GM19468 (cell line): Measurements from ENCODE around the gene LSP1.

Experiments used
- ATAC-seq: cut with Tn5 transposase; IDR thresholded peaks from one replicate; pipeline ENCODE4 v1.9.1; 2021; ENCODE audit warnings: mild to moderate bottlenecking, moderate library complexity, moderate number of reproducible peaks; ENCODE audit not compliant: unreplicated experiment; ENCODE audit errors: extremely low read depth

LSP1 gene

DNA sequence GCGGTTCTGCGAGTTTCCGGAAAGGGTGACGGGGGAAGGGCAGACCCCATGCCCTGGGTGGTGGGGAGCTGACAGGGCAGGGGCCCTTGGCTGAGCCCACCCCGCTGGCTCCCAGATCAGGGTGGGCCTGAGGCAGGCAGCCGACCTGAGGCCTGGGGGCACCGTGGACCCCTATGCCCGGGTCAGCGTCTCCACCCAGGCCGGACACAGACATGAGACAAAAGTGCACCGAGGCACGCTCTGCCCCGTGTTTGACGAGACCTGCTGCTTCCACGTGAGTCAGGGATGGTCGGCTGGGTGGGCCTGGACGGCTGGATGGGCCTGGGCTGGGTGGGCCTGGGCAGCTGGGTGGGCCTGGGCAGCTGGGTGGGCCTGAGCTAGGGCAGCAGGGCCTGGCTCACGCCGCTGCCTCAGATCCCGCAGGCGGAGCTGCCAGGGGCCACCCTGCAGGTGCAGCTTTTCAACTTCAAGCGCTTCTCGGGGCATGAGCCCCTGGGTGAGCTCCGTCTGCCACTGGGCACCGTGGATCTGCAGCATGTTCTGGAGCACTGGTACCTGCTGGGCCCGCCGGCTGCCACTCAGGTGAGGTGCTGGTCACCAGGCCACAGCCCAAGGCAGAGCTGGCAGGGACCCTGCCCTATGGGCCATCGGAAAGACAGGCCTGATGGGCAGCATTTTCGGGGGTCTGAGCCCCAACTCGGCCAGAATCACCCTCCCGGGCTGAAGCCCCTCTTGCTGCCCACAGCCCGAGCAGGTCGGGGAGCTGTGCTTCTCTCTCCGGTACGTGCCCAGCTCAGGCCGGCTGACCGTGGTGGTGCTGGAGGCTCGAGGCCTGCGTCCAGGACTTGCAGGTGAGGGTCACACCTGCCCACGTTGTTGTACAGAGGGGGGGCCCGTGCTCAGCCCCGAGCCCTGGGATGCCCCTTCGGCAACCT is 16.6 kb upstream of the LSP1 start:
- ATAC-seq: no peak

DNA sequence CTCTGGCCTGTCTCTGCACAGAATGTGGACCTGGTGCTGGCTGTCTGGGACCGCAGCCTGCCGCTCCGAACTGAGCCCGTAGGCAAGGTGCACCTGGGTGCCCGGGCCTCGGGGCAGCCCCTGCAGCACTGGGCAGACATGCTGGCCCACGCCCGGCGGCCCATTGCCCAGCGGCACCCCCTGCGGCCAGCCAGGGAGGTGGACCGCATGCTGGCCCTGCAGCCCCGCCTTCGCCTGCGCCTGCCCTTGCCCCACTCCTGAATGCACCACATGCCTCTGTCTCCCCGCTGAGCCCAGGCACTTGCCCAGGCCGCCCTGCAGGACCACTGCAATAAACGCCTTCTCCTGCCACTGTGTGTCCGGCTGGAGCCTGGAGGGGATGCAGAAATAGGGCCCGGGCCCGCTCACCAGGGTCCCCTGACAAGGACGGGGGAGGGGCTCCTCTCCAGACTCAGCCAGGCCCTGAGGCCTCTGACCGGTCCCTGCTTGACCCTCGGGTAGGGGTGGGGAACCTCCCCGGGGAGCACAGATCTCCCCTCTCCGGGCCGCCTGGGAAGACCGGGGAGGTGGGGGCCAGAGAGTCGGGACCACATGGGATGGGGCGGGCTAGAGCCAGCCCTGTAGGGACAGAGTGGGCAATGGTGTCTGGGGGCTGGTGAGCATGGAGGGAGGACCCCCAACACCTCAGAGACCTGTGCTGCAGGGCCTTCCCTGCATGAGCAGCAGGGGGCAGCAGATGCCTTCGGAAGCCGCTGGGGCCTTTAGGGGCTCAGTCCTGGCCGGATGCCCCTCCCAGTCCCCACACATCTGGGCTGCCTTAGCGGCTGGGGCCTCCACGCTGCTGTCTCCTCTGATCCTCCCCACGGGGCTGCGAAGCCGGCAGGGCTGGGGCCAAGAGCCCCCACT is 15.5 kb upstream of the LSP1 start:
- ATAC-seq: no peak

DNA sequence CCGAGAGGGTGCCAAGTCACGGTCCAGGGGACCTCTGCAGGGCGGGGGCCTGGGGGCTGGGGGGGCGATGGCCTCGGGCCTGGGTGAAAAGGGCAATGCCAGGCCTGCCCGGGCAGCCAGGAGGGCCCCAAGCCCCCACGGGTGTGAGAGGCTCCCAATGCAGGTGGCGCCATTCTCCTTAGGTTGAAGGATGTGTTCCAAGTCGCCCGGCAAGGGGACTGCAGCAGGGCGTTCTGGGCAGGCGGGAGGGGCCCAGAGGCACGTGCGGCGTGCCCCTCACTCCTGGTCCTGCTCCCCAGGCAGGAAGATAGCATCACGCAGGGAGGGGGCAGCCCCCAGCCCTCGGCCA is 14.8 kb upstream of the LSP1 start:
- ATAC-seq: no peak

DNA sequence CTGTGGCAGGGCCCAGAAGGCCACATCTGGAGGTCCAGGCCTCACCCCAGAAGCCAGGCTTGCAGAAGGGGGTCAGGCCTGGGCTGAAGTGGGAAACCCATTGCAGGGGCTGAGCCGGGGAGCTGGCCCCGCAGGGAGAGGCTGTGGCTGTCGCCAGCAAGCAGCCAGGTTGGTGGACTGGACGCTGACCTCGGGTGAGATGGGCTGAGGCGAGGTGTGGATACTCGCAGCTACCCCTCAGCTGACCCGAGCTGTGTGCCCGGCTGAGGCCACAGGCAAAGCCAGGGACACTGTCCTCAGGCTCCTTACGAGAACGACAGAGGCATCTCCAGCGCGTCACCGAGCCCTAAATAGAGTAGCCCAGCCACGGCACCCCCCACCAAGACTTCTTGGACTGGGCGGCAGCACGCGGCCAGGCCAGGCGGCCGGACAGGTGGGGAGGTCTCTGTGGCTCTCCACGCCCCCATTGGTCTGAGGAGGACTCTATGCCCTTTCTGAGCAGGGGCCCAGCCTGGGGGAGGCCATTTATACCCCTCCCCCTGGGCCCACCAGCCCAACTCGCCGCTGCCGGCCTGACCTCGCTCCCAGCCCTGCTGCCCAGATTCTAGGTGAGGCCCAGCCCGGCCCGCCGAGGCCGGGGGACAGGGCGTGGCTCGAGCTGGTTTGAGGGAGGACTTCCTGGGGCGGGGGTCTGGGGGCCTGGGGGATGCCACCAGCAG is 14.3 kb upstream of the LSP1 start, which contains the start of gene TNNI2:
Gene TNNI2, plus strand, starts transcription at position 556 of the 719 bp plus-strand sequence. CDS start 716 bp downstream, outside the sequence.
- ATAC-seq: no peak

DNA sequence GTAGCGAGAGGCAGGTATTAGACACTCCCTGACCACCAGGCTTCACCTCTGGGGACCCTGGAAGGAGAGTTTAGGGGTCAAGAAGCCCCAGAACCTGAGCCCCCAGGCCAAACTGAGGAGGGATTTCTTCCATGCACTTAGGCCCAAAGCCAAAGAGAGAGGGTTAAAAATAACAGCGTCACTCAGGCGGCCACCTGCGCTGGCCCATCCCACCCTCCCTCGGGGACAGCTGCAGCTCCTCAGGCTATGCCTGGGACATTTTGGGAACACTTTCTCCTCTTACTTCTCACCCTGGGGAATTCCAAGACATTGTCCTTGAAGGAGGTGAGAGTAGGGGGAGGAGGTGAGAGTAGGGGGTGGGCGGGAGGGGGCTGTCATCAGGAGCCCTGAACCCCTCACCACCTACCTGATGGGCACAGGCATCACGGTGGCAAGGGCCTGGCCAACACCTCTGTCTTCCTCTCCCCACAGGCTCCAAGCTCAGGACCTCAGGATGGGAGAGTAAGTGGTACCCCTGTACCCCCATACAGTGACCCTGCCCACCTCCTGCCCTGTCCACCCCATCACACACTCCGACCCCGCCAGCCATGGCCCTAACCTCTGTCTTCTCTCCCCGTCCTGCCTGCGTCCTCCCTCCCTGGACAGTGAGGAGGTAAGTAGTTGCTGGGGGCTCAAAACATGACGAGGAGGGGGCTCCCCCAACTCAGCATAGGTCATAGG is 13.5 kb upstream of the LSP1 start:
- ATAC-seq: no peak

DNA sequence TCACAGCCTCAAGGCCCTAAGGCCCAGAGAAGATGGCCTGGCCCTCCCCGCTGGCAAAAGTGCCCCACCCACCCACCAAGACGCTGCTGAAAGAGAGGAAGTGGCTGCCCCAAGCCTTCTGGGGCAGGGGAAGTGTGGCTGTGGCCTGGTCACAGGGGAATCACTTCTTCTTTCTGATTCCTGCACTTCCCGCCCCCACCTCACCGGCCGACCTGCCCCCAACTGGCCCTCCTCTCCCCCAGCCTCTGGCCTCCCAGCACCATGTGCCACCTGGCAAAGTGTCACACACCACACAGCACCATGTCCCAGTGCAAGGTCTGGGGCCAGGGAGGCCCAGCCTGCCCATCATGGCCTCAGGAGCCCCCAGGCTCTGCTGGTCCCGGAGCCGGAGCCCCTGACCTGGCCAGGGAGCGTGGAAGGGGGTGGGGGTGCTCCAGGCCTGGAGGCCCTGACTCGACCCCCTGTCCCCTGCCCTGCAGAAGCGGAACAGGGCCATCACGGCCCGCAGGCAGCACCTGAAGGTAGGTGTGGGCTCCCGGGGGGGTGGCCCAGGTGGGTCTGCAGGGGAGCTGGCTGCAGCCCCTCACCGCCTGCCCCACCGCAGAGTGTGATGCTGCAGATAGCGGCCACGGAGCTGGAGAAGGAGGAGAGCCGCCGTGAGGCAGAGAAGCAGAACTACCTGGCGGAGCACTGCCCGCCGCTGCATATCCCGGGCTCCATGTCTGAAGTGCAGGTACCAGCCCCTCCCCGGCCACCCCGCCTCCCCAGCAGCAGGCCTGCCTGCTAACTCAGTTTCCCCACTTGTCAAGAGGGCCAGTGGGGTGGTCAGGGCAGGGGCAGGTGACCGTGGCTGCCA is 12.7 kb upstream of the LSP1 start:
- no peak for ATAC-seq

DNA sequence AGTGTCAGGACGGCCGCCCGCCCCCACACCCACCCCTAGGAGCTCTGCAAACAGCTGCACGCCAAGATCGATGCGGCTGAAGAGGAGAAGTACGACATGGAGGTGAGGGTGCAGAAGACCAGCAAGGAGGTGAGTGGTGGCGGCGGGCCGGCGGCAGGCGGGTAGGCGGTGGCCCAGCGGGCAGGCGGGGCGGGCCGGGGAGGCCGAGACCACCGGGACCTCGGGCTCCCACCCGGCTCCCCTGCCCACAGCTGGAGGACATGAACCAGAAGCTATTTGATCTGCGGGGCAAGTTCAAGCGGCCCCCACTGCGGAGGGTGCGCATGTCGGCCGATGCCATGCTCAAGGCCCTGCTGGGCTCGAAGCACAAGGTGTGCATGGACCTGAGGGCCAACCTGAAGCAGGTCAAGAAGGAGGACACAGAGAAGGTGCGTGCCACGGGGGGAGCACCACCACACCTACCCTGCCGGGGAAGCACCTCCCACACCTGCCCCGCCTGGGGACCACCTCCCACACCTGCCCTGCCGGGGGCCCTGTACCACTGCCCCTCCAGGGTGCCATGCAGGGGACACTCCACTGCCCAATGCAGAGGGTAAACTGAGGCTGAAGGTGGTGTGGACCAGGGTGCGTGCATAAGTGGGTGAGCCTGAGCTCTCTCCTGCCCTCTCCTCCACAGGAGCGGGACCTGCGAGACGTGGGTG is 12.0 kb upstream of the LSP1 start:
- no peak for ATAC-seq

DNA sequence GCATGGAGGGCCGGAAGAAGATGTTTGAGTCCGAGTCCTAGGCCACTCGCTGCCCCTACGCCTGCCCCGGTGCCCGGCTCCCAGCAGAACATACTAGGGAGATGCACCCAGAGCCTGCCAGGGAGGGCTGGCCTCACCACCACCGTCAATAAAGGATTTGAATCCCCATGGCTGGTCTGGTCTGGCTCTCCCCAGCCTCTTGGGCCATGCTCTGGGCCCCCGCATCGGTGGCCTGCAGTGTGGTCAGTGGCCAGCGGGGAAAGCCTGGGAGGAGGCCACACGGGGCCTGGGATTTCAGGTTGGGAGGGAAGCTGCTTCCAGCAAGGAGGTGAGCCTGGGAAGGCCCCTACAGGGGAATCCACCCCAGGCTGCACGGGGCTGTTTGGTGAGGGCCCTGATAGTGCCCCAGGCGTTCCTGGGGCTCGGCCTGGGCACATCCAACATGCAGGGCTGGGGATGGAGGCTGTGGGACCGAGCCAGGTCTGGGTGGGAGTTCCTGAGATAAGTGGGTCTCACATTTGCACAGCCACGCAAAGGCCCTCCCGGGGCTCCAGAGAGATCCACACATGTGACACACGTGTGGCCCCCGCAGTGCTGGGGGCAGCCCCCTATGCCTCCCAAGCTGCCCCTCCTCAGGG is 11.3 kb upstream of the LSP1 start:
- ATAC-seq: no peak

DNA sequence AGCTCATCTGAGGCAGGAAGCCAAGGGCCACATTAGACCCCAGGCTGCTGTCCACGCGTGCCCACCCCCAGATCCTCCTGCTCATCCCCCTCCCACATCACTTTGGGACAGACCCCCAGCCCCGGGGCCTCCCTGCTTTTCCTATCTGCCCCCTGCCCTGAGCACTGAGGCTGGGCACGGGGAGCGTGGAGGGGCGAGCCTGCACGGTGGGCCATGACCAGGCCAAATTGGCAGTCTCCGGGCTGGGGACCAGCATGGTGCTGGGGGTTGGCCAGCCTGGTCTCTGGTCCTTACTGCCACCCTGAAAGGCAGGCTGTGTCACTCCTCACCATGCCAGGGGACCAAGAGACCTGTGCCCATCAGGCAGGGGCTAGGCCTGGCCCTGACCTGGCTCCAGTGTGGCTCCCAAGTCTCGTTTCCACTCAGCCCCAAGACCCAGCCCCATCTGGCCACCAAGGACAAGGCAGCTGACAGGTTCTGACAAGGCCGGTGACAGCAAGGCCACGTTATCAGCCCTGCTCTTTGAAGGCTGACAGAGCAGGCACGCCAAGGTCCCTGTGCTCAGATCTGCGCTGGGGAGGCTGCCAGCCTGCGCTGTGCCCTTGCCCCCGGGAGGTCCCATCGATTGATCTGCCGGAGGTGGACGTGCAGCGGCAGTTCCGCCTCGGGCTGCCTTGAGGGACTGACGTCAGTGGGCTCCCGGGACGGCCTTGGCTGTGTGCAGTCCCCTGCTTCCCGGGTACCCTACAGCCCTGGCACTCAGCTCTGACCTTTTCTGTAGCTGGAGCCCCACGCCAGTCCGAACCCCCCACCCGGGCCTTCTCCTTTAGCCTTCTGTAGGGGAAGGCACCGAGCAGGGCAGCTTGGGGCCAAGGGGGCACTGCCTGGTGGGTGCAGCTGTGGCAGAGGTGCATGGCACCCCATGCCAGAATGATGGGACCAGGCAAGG is 10.5 kb upstream of the LSP1 start:
- no peak for ATAC-seq

DNA sequence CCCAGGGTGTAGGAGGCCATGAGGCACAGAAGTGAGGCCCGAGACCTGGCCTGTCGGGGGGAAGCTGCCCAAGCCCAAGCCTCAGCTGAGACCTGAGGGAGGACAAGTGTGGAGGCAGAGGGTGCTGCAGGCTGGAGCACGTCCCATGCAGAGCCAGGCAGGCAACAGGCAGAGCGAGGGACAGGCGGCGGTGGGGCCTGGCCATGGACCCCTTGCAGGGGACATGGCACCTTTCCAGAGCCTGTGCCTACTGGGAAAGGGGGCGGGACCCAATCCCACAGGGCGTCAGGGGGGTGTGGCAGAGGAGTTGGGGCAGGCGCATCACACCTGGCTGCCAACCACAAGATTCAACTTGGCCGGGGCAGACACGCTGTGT is 9.8 kb upstream of the LSP1 start:
- ATAC-seq: no peak

DNA sequence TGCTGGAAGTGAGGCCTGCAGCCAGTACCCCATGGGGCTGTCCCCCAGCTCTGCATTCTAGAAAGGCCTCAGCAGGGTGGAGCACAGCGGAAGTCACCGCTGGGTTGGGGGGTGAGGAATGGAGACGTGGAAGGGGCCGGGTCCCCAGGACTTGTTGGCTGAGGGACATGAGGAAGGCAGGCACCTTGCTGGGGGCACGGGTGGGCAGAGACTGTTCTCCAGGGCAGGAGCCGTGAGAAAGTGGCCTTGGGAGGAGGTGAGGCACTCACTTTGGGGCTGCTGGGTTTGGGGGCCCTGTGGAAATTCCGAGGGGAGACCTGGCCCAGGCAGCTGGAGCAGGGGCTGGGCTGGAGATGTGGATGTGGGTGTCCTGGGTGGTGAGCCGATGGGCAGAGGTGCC is 9.1 kb upstream of the LSP1 start:
- ATAC-seq: no peak

DNA sequence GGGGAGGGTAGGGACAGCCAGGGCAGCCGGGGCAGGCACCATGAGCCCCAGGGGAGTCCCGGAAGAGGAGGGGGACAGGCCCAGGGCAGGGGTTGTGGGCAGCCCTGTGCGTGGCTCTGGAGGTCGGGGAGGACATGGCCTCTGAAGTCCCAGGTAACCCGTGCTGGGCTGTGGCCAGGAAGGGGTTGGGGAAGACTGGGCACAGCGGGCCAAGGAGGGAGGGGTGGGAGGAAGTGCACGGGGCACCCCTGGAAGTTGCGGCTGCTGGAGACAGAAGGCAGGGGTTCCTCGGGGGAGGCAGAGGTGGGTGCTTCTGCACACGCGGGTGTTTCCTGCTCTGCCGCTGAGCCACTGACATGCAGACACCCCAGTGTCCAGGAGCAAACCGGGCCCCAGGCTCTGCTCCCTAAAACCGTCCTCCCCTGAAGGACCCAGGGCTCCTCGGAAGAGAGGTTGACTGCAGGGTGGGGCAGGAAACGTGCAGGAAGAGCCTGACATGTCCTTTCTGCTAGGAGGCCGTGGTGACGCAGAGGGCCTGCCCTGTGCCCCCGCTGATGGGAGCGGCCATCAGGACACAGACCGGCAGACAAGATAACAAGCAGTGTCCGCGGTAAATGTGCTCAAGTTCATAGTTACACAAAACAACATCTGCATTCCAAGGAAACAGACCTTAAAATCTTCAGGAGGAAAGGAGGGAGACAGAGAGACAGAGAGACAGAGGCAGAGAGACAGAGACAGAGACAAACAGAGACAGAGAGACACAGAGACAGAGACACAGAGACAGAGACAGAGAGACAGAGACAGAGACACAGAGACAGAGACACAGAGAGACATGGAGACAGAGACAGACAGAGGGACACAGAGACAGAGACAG is 8.4 kb upstream of the LSP1 start:
- ATAC-seq: no peak

DNA sequence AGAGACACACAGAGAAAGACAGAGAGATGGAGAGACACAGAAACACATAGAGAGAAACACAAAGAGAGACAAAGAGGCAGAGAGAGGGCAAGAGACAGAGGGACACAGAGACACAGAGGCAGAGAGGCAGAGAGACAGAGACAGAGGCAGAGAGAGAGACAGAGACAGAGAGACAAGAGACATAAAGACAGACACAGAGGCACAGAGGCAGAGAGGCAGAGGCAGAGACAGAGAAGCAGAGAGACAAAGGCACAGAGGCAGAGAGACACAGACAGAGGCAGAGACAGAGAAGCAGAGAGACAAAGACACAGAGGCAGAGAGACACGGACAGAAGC is 7.8 kb upstream of the LSP1 start:
- ATAC-seq: no peak

DNA sequence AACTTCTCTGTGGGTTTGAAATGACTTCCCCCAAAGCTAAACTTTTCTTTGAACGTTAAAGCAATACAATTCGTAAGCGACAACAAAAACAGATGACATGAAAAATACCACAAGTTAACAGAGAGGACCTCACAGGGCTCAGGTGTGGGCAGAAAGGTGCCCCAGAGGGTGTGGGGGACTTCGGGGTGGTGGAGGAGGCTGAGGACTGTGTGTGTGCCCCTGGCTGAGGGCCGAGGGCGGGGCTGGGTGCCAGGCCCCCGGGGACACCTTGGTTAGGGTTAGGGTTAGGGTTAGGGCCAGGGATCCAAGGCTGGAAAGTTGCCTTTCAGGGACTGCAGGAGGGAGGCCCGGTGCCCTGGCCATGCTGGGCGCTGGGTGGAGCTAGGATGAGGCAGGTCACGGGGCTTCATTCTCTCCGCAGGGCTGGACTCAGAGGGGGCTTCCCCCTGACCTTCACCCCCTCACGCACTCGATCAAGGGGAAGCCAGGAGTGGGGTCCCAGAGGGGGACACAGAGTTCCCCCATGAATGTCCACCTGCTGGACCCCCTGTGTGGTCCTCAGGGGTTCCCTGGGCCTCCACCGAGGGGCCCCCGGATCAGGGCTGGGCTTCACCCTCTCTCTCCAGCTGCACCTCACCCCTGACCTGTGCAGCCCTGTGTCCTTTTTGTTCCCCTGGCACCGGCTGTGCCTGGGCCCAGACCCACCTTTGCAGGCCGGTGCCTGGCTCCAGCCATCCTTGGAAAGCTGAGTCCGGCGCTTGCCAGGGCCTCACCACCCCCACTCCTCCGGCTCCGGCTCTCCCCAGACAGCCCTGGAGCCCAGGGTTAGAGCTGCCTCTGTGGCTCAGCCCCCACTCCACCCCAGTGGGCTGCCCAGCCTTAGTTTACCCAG is 7.1 kb upstream of the LSP1 start:
- no peak for ATAC-seq

DNA sequence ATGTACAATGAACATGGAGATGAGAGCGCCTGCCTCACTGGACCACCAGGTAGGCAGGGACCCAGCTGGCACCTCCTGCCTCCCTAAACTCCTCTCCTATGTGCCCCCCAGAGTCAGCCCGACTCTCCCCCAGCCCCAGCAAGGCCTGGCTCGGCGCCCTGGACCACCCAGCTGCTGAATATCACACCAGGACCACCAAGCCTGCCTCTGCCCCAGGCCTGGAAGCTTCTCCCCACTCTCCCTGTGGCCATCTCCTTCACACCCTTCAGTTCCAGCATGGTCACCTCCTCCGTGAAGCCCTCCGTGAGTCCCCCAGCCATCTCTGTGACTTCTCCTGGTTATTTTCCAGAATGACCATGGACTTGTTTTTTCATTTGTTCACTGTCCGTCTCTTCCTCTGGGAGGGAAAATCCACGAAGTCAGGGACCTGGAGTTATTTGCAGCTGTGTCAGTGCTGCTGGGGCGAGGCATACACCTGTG is 6.4 kb upstream of the LSP1 start:
- ATAC-seq: no peak
